Thymus (tissue), 11 donors: ENCODE measurements around the gene POMGNT1. TPM values are rescaled to one million over a fixed set of nuclear protein-coding genes. Genes with fewer than 3 reads are reported as not detected.

Experiments used
- DNase-seq, 9 donors: peaks; one replicate each; pipeline ENCODE4 v3.0.0-alpha.2; 2013; ENCODE audit warnings: low spot score in 9 of 9, low read depth in 6 of 9, missing footprints in 1 of 9
- H3K27ac ChIP-seq, 2 donors: one replicate each; pipeline ENCODE4 v1.5.1; 2013; ENCODE audit warnings: control low read depth in 1 of 2, low read depth in 1 of 2, low read length in 1 of 2, mild to moderate bottlenecking in 1 of 2, moderate library complexity in 1 of 2
- H3K27me3 ChIP-seq, 2 donors: one replicate each; pipeline ENCODE4 v1.5.1; 2013; ENCODE audit warnings: low read length in 1 of 2; ENCODE audit not compliant: control insufficient read depth in 2 of 2, insufficient read depth in 1 of 2
- H3K36me3 ChIP-seq, 2 donors: one replicate each; pipeline ENCODE4 v1.5.1; 2013; ENCODE audit warnings: low read length in 1 of 2, mild to moderate bottlenecking in 1 of 2, moderate library complexity in 1 of 2; ENCODE audit not compliant: control insufficient read depth in 2 of 2, insufficient read depth in 2 of 2
- H3K4me1 ChIP-seq, 2 donors: one replicate each; pipeline ENCODE4 v1.5.1; 2013; ENCODE audit warnings: low read length in 2 of 2; ENCODE audit not compliant: control insufficient read depth in 2 of 2, insufficient read depth in 2 of 2
- H3K4me3 ChIP-seq, 2 donors: one replicate each; pipeline ENCODE4 v1.5.1; 2013; ENCODE audit warnings: low read length in 2 of 2, control low read depth in 1 of 2, mild to moderate bottlenecking in 1 of 2
- H3K9me3 ChIP-seq, 2 donors: one replicate each; pipeline ENCODE4 v1.5.1; 2013; ENCODE audit warnings: low read length in 1 of 2, mild to moderate bottlenecking in 1 of 2; ENCODE audit not compliant: control insufficient read depth in 2 of 2, insufficient read depth in 1 of 2
- WGBS: extraction: QIAGEN DNeasy Blood & Tissue Kit; methylation state at CpG from one replicate; pipeline ENCODE4 v1.1.7; 2013; 5-methylcytosine and 5-hydroxymethylcytosine counted together
- polyA plus RNA-seq: library from polyadenylated mRNA; stranded (reverse); fragments of 200-250 nt; gene quantifications from one replicate; pipeline ENCODE4 v1.2.3, GENCODE V29; 2013
- total RNA-seq: library from RNA; stranded (reverse); fragments of 120-200 nt; gene quantifications from one replicate; pipeline ENCODE4 v1.2.4, GENCODE V29; 2013
- donor health status: healthy.

Gene POMGNT1
- total and polyA plus RNA-seq, 2 donors = 40.9 to 44.9 TPM

DNA sequence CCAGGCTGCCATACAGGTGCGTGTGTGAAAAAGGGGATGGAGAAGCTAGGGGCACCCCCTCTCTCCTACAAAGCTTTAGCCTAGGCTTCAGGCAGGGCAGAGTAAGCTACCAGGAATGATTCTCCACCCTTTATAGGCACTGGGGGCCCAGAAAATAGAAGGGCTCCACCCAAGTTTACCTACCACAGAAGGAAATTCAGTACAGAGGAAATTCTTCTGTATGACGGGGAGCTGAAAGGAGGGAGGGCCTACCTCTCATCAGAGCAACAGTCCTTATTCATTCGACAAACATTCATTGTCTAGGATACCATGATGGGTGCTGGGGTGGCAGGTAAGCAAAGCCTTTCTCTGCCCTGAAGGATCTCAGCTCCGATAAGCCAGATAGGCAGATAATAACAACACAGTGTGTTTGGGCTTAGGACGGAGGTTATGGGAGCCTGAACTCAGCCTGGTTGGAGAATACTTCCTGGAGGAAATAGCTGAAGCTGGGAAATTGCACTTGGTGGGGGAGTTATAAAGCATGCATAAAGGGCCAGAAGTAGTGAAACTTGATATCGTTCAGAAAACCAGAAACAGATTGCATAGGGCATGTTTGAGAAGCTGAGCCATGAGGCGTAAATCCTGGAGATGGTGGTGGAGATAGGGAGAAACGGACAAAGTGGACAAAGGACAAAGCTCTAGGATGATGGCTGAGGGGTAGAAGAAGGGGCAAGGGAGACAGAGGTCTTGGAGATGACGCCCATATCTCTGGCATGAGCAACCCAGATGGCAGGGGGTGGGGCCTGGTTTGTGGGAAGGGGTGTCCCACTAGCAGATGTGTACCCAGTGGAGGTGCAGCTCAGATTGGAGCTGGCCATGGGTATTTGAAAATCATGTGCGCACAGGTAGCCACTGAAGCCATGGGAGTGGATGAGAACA, 16.6 kb downstream of the POMGNT1 start:
- no peaks in the 10 kb centered on the region for H3K36me3 ChIP-seq
- H3K9me3 ChIP-seq = no peaks in the 10 kb centered on the region
- H3K27ac ChIP-seq = peak overlapping the region in 1 of 2 donors; percentile 41
- no peaks in the 10 kb centered on the region for H3K27me3 ChIP-seq
- peaks cover 25 to 61% of the 10 kb centered on the region in 2 donors for H3K4me1 ChIP-seq
- 79% methylated on average over 10 of the region's 10 CpGs for WGBS
- H3K4me3 ChIP-seq = no peak overlapping the region
- peak in 1 of 9 donors; percentile 45 for DNase-seq

- DNase-seq = no peak
- peaks cover 22 to 55% of the 10 kb centered on the region in 2 donors for H3K4me1 ChIP-seq
- 74% methylated on average over 12 of the region's 12 CpGs for WGBS
- no peaks in the 10 kb centered on the region for H3K36me3 ChIP-seq
- no peak overlapping the region for H3K27ac ChIP-seq
- H3K4me3 ChIP-seq = no peak overlapping the region
- no peaks in the 10 kb centered on the region for H3K9me3 ChIP-seq
- H3K27me3 ChIP-seq = no peaks in the 10 kb centered on the region
Observed at GRCh38 chr1:46180082-46180616, 18.1 kb downstream of the POMGNT1 start.

DNA sequence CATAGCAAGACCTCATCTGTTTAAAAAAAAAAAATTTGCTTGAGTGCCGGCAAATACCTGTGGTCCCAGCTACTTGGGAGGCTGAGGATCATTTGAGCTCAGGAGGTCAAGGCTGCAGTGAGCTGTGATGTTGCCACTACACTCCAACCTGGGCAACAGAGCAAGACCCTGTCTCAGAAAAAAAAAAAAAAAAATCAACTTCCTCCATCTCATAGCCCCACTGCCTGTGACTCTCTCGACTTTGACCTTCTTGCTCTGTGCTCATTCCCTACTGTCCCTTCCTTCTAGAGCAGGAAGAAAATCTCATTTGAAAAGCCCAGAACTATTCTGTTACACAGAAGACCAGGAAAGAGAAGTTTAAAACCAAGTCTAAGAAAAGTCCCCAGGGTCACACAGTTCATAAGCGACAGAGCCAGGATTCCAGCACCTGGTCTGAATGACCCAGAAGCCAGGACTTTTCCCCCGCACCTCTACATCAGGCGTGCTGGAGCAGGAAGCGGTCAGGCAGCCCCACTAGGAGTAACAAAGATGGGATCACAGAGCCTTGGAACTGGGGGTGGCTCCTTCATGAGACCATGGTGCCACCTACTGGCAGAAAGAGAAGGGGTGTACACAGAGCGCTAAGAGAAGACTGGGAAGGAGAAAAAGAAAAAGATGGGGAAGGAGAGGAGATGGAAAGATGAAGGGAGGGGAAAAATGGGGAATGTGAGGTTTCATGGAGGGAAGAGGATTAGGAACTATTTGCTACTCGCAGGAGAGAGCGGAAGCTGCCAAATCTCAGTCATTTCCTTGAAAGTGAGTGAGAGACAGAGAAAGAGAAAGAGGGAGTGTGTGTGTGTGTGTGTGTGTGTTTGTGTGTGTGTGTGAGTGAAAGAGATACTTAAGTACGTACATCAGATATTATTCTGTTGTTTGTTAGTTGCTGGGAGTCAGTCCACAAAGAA, 18.8 kb downstream of the POMGNT1 start:
- H3K36me3 ChIP-seq = no peaks in the 10 kb centered on the region
- H3K27me3 ChIP-seq = no peaks in the 10 kb centered on the region
- WGBS = 17% methylated on average over 10 of the region's 10 CpGs
- H3K4me3 ChIP-seq = no peak overlapping the region
- peak in 7 of 9 donors; percentile 66 to 86 (median 80) for DNase-seq
- no peaks in the 10 kb centered on the region for H3K9me3 ChIP-seq
- H3K4me1 ChIP-seq = peaks cover 16 to 51% of the 10 kb centered on the region in 2 donors
- no peak overlapping the region for H3K27ac ChIP-seq

GRCh38 chr1:46176211-46176865, 21.9 kb downstream of the POMGNT1 start, which contains the start of gene P3R3URF:
TSS of gene P3R3URF (minus strand) at chr1:46176488. CDS start at chr1:46176471, 17 bp downstream.
- H3K4me1 ChIP-seq = peaks cover under 1 to 37% of the 10 kb centered on the region in 2 donors
- no peak within 1 kb of the TSS for H3K4me3 ChIP-seq
- DNase-seq = no peak
- H3K27me3 ChIP-seq = no peaks in the 10 kb centered on the region
- no peaks in the 10 kb centered on the region for H3K9me3 ChIP-seq
- no peak within 1 kb of the TSS for H3K27ac ChIP-seq
- H3K36me3 ChIP-seq = no peaks in the 10 kb centered on the region
- 95% methylated on average over 13 of the region's 13 CpGs for WGBS

- no peaks in the 10 kb centered on the region for H3K27me3 ChIP-seq
- H3K9me3 ChIP-seq = no peaks in the 10 kb centered on the region
- H3K4me1 ChIP-seq = peaks cover 0 to 31% of the 10 kb centered on the region in 2 donors
- H3K36me3 ChIP-seq = no peaks in the 10 kb centered on the region
- DNase-seq = no peak
- 92% methylated on average over 3 of the region's 3 CpGs for WGBS
- peak overlapping the region in 1 of 2 donors; percentile 9 for H3K27ac ChIP-seq
- no peak overlapping the region for H3K4me3 ChIP-seq
Observed at GRCh38 chr1:46175243-46175642, 23.0 kb downstream of the POMGNT1 start.

DNA sequence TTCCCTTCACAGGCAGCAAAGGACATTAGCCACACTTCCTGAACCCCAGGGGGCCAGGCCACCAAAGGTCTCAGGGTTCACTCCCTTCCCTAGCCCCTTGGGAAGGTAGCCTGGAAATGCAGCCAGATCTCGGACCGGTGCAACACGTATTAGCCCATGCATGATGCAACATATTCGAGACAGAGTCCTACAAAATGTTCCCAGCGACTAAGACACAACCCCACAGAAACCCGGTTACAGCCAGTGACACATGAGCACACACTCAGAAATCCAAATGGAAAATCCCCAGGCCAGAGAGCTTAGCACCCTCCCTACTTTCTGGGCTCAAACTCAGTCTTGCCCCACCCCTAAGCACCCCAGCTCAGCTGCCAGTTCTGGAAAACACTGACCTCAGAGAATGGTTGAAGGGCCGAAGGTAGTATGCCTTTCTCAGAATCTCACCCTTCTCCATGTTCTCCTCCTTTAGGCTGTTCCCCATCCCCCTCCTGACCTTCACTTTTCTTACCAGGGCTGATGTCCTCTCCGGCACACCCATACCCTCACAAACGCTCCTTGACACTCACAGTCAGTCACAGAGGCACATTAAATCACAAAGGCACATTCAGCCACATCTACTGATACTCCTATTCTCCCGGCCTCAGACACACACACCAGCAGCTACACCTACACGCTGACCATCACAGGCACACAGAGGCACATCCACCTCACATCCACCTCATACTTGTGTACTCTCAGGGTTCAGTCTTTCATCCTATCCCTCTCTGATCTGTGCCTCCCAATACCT, 23.6 kb downstream of the POMGNT1 start, which contains the start of gene TSPAN1:
Gene TSPAN1, plus strand, starts transcription at position 640 of the 784 bp plus-strand sequence. CDS start 6,021 bp downstream, outside the sequence.
- Histone ChIP-seq H3K9me3 (no peaks in the 10 kb centered on the region), H3K27me3 (peaks cover 0 to 2% of the 10 kb centered on the region in 2 donors), H3K4me3 (no peak within 1 kb of the TSS), H3K4me1 (peaks cover 0 to 25% of the 10 kb centered on the region in 2 donors), H3K36me3 (no peaks in the 10 kb centered on the region), H3K27ac (peak within 1 kb of the TSS; percentile 9 to 26)
- DNase-seq = no peak
- WGBS = 95% methylated on average over 11 of the region's 11 CpGs

GRCh38 chr1:46173361-46173856, 24.8 kb downstream of the POMGNT1 start:
- peaks cover 0 to 22% of the 10 kb centered on the region in 2 donors for H3K4me1 ChIP-seq
- 65% methylated on average over 4 of the region's 4 CpGs for WGBS
- no peaks in the 10 kb centered on the region for H3K36me3 ChIP-seq
- no peak overlapping the region for H3K27ac ChIP-seq
- no peak overlapping the region for H3K4me3 ChIP-seq
- peaks cover 0 to 4% of the 10 kb centered on the region in 2 donors for H3K27me3 ChIP-seq
- no peak for DNase-seq
- H3K9me3 ChIP-seq = no peaks in the 10 kb centered on the region
